HG03442 (cell line): ENCODE results near the gene PMEPA1.

Experiments used
- ATAC-seq: cut with Tn5 transposase; IDR thresholded peaks from one replicate; pipeline ENCODE4 v1.9.1; 2021; ENCODE audit warnings: mild to moderate bottlenecking, moderate library complexity; ENCODE audit not compliant: unreplicated experiment

The PMEPA1 gene

GRCh38 chr20:57709823-57710799 lies at the start of gene PMEPA1:
PMEPA1 (minus strand) TSS chr20:57710015; CDS start chr20:57709582, 433 bp downstream.
- ATAC-seq = peak; percentile 71

GRCh38 chr20:57757767-57758166 lies 48.0 kb upstream of the PMEPA1 start:
- no peak for ATAC-seq

GRCh38 chr20:57756921-57757320 lies 47.1 kb upstream of the PMEPA1 start:
- no peak for ATAC-seq

GRCh38 chr20:57756213-57756612 lies 46.4 kb upstream of the PMEPA1 start:
- ATAC-seq = no peak

GRCh38 chr20:57755609-57756008 lies 45.8 kb upstream of the PMEPA1 start:
- ATAC-seq = no peak

- ATAC-seq = no peak
Measured at GRCh38 chr20:57754190-57754589, 44.4 kb upstream of the PMEPA1 start.

GRCh38 chr20:57753332-57754164 lies 43.7 kb upstream of the PMEPA1 start:
- ATAC-seq = no peak

GRCh38 chr20:57751411-57751810 lies 41.6 kb upstream of the PMEPA1 start:
- no peak for ATAC-seq

- no peak for ATAC-seq
Measured at GRCh38 chr20:57749869-57750268, 40.1 kb upstream of the PMEPA1 start.

- ATAC-seq = peak; percentile 17
Measured at GRCh38 chr20:57749131-57749690, 39.4 kb upstream of the PMEPA1 start.

- peak; percentile 55 for ATAC-seq
Measured at GRCh38 chr20:57748601-57749130, 38.9 kb upstream of the PMEPA1 start.

- ATAC-seq = no peak
Measured at GRCh38 chr20:57747861-57748481, 38.2 kb upstream of the PMEPA1 start.

- no peak for ATAC-seq
Measured at GRCh38 chr20:57746832-57747404, 37.1 kb upstream of the PMEPA1 start.

- ATAC-seq = no peak
Measured at GRCh38 chr20:57746201-57746600, 36.4 kb upstream of the PMEPA1 start.

GRCh38 chr20:57744206-57744605 lies 34.4 kb upstream of the PMEPA1 start:
- ATAC-seq = no peak

- no peak for ATAC-seq
Measured at GRCh38 chr20:57743450-57744095, 33.8 kb upstream of the PMEPA1 start.

- no peak for ATAC-seq
Measured at GRCh38 chr20:57742507-57743181, 32.8 kb upstream of the PMEPA1 start.

GRCh38 chr20:57738484-57738883 lies 28.7 kb upstream of the PMEPA1 start:
- ATAC-seq = no peak

- ATAC-seq = no peak
Measured at GRCh38 chr20:57738053-57738452, 28.2 kb upstream of the PMEPA1 start.
